LNCAP (cell line): ENCODE results near the gene BRDT.

Experiments
- CTCF ChIP-seq: fragments of 450-650 bp; IDR thresholded peaks from 2 replicates; pipeline ENCODE4 v1.5.1; 2017; ENCODE audit warnings: mild to moderate bottlenecking

BRDT gene

GRCh38 chr1:91924146-91924545 is 25.1 kb upstream of the BRDT start:
- no peak for TF ChIP-seq CTCF

- TF ChIP-seq CTCF, result no peak
Measured at GRCh38 chr1:91925644-91926435, 23.4 kb upstream of the BRDT start.

- no peak for TF ChIP-seq CTCF
Measured at GRCh38 chr1:91928026-91928425, 21.2 kb upstream of the BRDT start.

- no peak for TF ChIP-seq CTCF
Measured at GRCh38 chr1:91929250-91929649, 20.0 kb upstream of the BRDT start.

GRCh38 chr1:91937613-91938012 is 11.6 kb upstream of the BRDT start:
- no peak for TF ChIP-seq CTCF

GRCh38 chr1:91940496-91940895 is 8.7 kb upstream of the BRDT start:
- no peak for TF ChIP-seq CTCF

GRCh38 chr1:91944087-91944486 is 5.1 kb upstream of the BRDT start:
- no peak for TF ChIP-seq CTCF

GRCh38 chr1:91948097-91948496 is 1.1 kb upstream of the BRDT start:
- TF ChIP-seq CTCF, result no peak
